Progenitor cell of endocrine pancreas (in vitro differentiated cells): Measurements from ENCODE around the gene MYLK3. TPM values are rescaled to one million over a fixed set of nuclear protein-coding genes. Genes with fewer than 3 reads are reported as not detected.
A peak's percentile ranks its signal among the peaks of the same experiment; 100 is the strongest.

Experiments used
- DNase-seq: peaks from one replicate; pipeline ENCODE4 v3.0.0; 2021; ENCODE audit warnings: low spot score; ENCODE audit not compliant: unreplicated experiment
- H3K27ac Mint-ChIP-seq: 2 replicates; pipeline ENCODE4 v1.8.0; 2021; ENCODE audit warnings: mild to moderate bottlenecking, moderate library complexity, mixed read lengths
- H3K27me3 Mint-ChIP-seq: 2 replicates; pipeline ENCODE4 v1.8.0; 2021; ENCODE audit warnings: mixed read lengths
- H3K36me3 Mint-ChIP-seq: 2 replicates; pipeline ENCODE4 v1.8.0; 2022; ENCODE audit warnings: mixed read lengths; ENCODE audit not compliant: insufficient read depth
- H3K4me1 Mint-ChIP-seq: 2 replicates; pipeline ENCODE4 v1.8.0; 2021; ENCODE audit warnings: low read depth, mixed read lengths
- H3K4me3 Mint-ChIP-seq: 2 replicates; pipeline ENCODE4 v1.8.0; 2021; ENCODE audit warnings: low read depth, mild to moderate bottlenecking, moderate library complexity, mixed read lengths
- H3K9me3 Mint-ChIP-seq: 2 replicates; pipeline ENCODE4 v1.8.0; 2021; ENCODE audit warnings: low read depth, mixed read lengths
- CTCF ChIP-seq: fragments of 200-600 bp; sonication (generic); IDR thresholded peaks from one replicate; pipeline ENCODE4 v1.5.0; 2021; ENCODE audit warnings: antibody characterized with exemption, mild to moderate bottlenecking; ENCODE audit not compliant: unreplicated experiment
- total RNA-seq: library from RNA; stranded (reverse); gene quantifications from 2 replicates; pipeline ENCODE4 v1.2.1, GENCODE V29; 2021

Gene MYLK3
- total RNA-seq, 1 donor from 2014 or later, result 0.77 TPM

DNA sequence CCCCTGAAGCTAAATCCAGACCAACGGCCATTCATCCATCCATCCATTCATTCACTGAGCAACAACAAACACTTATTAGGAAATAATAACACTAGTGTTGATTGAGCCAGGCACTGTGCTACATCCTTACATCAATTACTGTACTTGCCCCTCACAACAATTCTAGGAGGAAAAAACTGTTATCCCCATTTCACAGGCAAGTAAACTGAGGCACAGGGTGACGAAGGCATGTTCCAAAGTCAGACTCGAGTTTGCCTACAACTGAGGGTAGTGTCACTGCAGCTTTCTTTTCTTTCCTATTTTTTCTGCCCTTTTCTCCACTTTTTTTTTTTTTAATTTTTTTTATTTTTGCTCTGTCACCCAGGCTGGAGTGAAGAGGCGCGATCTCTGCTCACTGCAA, 11.2 kb upstream of the MYLK3 start:
- no peak for TF ChIP-seq CTCF
- no peak overlapping the region for H3K27ac Mint-ChIP-seq
- H3K9me3 Mint-ChIP-seq, result no peaks in the 10 kb centered on the region
- DNase-seq, result no peak
- no peaks in the 10 kb centered on the region for H3K36me3 Mint-ChIP-seq
- peaks cover 9% of the 10 kb centered on the region for H3K4me1 Mint-ChIP-seq
- no peak overlapping the region for H3K4me3 Mint-ChIP-seq
- H3K27me3 Mint-ChIP-seq, result peaks cover 23% of the 10 kb centered on the region

- no peaks in the 10 kb centered on the region for H3K36me3 Mint-ChIP-seq
- no peak overlapping the region for H3K27ac Mint-ChIP-seq
- no peak overlapping the region for H3K4me3 Mint-ChIP-seq
- H3K4me1 Mint-ChIP-seq, result peaks cover 8% of the 10 kb centered on the region
- H3K9me3 Mint-ChIP-seq, result no peaks in the 10 kb centered on the region
- no peak for TF ChIP-seq CTCF
- peaks cover 23% of the 10 kb centered on the region for H3K27me3 Mint-ChIP-seq
- DNase-seq, result no peak
These were observed 9.4 kb upstream of the MYLK3 start for GRCh38 chr16:46757339-46758050.

DNA sequence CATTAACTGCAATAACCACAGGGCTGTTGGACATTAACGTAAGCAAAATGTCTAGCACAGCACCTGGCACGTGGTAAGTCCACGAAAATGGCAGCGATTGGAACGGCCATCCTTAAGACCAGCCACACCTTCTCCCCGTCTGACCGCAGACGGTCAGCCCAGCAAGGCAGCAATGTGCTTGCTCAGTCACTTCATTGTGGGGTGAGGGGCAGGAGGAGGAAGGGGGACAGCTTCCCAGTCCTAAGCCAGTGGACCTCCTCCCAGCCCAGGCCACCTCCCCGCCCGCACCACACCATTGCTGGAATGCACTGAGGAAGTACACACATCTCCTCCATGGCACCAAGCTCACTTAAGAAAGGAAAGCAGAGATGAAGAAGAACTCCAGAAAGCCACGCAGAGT, 8.6 kb upstream of the MYLK3 start:
- H3K27ac Mint-ChIP-seq, result peak overlapping the region; percentile 27
- peaks cover 23% of the 10 kb centered on the region for H3K27me3 Mint-ChIP-seq
- DNase-seq, result no peak
- H3K9me3 Mint-ChIP-seq, result no peaks in the 10 kb centered on the region
- no peak for TF ChIP-seq CTCF
- no peaks in the 10 kb centered on the region for H3K36me3 Mint-ChIP-seq
- H3K4me3 Mint-ChIP-seq, result no peak overlapping the region
- peaks cover 7% of the 10 kb centered on the region for H3K4me1 Mint-ChIP-seq

DNA sequence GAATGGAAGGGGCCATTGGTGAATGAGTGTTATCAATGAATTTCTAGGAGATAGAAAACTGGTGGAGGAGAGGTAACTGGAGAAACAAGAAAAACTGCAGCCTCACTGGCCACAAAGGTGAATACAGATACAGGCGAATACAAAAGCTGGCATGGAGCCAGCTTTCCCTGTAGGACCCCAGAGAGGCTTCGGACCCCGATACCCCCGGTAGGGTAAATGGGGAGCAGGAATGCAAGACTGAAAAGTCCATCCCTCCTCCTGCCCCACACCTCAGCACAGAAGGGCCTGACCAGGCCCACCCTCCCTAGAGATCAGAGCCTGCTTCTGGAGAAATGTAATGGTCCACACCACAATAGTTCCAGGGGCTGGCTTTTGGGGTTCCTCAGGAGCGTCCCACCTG, 4.9 kb upstream of the MYLK3 start:
- Mint-ChIP-seq H3K4me1 (peaks cover 16% of the 10 kb centered on the region), H3K9me3 (no peaks in the 10 kb centered on the region)

DNA sequence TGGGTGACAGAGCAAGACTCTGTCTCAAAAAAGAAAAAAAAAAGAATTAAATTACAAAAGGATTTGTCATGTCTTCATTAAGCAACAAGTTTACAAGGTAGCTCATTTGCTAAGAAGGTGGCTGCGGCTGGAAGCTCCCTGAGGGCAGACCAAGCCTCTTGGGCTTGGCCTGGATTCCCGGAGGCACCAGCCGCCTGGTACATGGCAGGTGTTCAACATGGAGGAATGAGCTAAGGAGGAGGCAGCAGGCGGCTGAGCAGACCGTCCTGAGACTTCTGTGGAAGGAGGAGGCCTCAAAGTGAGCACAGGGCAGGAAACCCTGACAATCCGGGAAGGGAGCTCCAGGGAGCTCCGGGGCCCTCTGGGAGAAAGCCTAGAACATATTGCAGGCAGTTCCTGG, 3.2 kb upstream of the MYLK3 start:
- Mint-ChIP-seq H3K27ac (no peak overlapping the region), H3K4me1 (peaks cover 12% of the 10 kb centered on the region), H3K4me3 (no peak overlapping the region), H3K36me3 (no peaks in the 10 kb centered on the region), H3K27me3 (no peaks in the 10 kb centered on the region), H3K9me3 (no peaks in the 10 kb centered on the region)
- DNase-seq, result no peak
- no peak for TF ChIP-seq CTCF

More for the DNA sequence above, 4.9 kb upstream of the MYLK3 start:
- no peak for DNase-seq
- TF ChIP-seq CTCF, result no peak
- H3K27me3 Mint-ChIP-seq, result peaks cover 11% of the 10 kb centered on the region
- no peak overlapping the region for H3K4me3 Mint-ChIP-seq
- H3K27ac Mint-ChIP-seq, result no peak overlapping the region
- no peaks in the 10 kb centered on the region for H3K36me3 Mint-ChIP-seq
